ENCODE results near the gene SEPTIN10.

- TF ChIP-seq, protein P1, sequence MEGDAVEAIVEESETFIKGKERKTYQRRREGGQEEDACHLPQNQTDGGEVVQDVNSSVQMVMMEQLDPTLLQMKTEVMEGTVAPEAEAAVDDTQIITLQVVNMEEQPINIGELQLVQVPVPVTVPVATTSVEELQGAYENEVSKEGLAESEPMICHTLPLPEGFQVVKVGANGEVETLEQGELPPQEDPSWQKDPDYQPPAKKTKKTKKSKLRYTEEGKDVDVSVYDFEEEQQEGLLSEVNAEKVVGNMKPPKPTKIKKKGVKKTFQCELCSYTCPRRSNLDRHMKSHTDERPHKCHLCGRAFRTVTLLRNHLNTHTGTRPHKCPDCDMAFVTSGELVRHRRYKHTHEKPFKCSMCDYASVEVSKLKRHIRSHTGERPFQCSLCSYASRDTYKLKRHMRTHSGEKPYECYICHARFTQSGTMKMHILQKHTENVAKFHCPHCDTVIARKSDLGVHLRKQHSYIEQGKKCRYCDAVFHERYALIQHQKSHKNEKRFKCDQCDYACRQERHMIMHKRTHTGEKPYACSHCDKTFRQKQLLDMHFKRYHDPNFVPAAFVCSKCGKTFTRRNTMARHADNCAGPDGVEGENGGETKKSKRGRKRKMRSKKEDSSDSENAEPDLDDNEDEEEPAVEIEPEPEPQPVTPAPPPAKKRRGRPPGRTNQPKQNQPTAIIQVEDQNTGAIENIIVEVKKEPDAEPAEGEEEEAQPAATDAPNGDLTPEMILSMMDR (IDR thresholded peaks at IDR 0.05), result no peak
- TF ChIP-seq POLR2A (IDR thresholded peaks at IDR 0.05) (no peak), POLR2AphosphoS5 (IDR thresholded peaks at IDR 0.05) (no peak)
Measured at GRCh38 chr2:109629867-109630266, 16.1 kb upstream of the SEPTIN10 start.
